ENCODE results near the gene DOCK3. TPM values are rescaled to one million over a fixed set of nuclear protein-coding genes. Genes with fewer than 3 reads are reported as not detected.
"Not testable (repeated sequence)": the region's sequence is repeated elsewhere in the genome, so short reads cannot be mapped to it uniquely, and the experiment has no call there.

The DOCK3 gene
- total and polyA plus RNA-seq, 4 donors = 0.01 to 0.08 (median 0.06) TPM; not detected in 1

DNA sequence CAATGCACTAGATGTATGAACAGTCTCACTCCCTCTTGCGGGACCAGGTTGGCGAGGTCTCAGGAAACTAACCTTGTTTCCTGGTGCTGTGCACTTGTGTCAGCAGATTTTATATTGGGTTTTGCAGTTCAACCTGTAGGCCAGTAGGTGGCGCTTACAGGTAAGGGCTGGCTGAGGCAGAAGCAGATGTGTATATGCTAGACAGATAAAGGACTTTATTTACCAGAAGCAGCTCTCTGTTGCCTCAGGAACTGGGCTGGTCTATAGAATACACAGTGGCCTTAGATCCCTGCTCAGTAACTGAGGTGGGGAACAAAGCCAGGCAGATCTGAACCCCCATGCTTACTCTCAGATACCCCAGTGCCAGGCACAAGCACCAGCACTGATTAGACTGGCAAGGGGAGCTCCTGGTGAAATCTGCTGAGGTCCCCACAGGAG is 296.8 kb downstream of the DOCK3 start:
- no peaks in the 10 kb centered on the region for H3K27me3 ChIP-seq (ENCODE audit: control insufficient read depth in 4 of 4, insufficient read depth in 4 of 4, low read length in 3 of 4)

DNA sequence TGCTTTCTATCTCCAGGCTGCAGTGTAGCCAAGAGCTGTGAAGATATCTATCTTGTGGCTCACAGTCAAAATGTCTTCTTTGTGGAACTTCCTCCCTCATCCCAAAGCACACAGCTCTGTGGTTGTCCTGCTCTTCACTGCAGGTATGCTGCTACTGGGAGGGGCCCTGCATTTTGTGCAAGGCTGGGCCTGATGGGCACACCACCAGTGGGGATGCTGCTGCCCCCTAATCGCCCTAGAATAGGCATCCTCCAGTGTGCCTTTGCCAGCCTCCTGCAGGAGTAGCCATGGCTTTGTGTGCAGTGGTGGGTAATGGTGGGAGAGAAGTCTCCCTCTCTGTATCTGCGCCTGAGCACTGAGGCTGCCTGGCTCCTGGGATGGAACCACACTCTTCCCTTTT is 297.3 kb downstream of the DOCK3 start:
- WGBS = 94% methylated on average over 2 of the region's 2 CpGs

More for the DNA sequence above, 296.8 kb downstream of the DOCK3 start:
- Histone ChIP-seq H3K4me3 (ENCODE audit: low read depth in 1 of 3, low read length in 3 of 3) (no peak overlapping the region), H3K4me1 (ENCODE audit: control insufficient read depth in 4 of 4, insufficient read depth in 4 of 4, low read length in 3 of 4) (peaks cover 0 to 5% (median 2%) of the 10 kb centered on the region in 4 donors), H3K36me3 (ENCODE audit: control insufficient read depth in 4 of 4, insufficient read depth in 3 of 4, low read depth in 1 of 4, low read length in 3 of 4) (no peaks in the 10 kb centered on the region), H3K9me3 (ENCODE audit: control insufficient read depth in 4 of 4, low read length in 3 of 4) (no peaks in the 10 kb centered on the region), H3K9ac (ENCODE audit: low read depth in 1 of 2, low read length in 2 of 2) (no peak overlapping the region), H3K27ac (ENCODE audit: low read depth in 1 of 2, low read length in 2 of 2) (no peak overlapping the region)
- no peak for DNase-seq (ENCODE audit: low spot score)
- TF ChIP-seq GABPA (IDR thresholded peaks at IDR 0.05 in 1 of 2, conservative IDR thresholded peaks at IDR 0.05 in 1 of 2) = no peak
- no peak for TF ChIP-seq JUND (IDR thresholded peaks at IDR 0.05)
- no peak for TF ChIP-seq SP1 (IDR thresholded peaks at IDR 0.05)
- peak; percentile 99 for TF ChIP-seq RAD21 (IDR thresholded peaks at IDR 0.05)
- no peak for TF ChIP-seq RXRA (IDR thresholded peaks at IDR 0.05)
- TF ChIP-seq FOXA2 (IDR thresholded peaks at IDR 0.05) = no peak
- no peak for TF ChIP-seq NR2F2 (IDR thresholded peaks at IDR 0.05)
- TF ChIP-seq, protein P1, sequence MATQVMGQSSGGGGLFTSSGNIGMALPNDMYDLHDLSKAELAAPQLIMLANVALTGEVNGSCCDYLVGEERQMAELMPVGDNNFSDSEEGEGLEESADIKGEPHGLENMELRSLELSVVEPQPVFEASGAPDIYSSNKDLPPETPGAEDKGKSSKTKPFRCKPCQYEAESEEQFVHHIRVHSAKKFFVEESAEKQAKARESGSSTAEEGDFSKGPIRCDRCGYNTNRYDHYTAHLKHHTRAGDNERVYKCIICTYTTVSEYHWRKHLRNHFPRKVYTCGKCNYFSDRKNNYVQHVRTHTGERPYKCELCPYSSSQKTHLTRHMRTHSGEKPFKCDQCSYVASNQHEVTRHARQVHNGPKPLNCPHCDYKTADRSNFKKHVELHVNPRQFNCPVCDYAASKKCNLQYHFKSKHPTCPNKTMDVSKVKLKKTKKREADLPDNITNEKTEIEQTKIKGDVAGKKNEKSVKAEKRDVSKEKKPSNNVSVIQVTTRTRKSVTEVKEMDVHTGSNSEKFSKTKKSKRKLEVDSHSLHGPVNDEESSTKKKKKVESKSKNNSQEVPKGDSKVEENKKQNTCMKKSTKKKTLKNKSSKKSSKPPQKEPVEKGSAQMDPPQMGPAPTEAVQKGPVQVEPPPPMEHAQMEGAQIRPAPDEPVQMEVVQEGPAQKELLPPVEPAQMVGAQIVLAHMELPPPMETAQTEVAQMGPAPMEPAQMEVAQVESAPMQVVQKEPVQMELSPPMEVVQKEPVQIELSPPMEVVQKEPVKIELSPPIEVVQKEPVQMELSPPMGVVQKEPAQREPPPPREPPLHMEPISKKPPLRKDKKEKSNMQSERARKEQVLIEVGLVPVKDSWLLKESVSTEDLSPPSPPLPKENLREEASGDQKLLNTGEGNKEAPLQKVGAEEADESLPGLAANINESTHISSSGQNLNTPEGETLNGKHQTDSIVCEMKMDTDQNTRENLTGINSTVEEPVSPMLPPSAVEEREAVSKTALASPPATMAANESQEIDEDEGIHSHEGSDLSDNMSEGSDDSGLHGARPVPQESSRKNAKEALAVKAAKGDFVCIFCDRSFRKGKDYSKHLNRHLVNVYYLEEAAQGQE (IDR thresholded peaks at IDR 0.05) = no peak
- TF ChIP-seq, protein P2, sequence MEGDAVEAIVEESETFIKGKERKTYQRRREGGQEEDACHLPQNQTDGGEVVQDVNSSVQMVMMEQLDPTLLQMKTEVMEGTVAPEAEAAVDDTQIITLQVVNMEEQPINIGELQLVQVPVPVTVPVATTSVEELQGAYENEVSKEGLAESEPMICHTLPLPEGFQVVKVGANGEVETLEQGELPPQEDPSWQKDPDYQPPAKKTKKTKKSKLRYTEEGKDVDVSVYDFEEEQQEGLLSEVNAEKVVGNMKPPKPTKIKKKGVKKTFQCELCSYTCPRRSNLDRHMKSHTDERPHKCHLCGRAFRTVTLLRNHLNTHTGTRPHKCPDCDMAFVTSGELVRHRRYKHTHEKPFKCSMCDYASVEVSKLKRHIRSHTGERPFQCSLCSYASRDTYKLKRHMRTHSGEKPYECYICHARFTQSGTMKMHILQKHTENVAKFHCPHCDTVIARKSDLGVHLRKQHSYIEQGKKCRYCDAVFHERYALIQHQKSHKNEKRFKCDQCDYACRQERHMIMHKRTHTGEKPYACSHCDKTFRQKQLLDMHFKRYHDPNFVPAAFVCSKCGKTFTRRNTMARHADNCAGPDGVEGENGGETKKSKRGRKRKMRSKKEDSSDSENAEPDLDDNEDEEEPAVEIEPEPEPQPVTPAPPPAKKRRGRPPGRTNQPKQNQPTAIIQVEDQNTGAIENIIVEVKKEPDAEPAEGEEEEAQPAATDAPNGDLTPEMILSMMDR (IDR thresholded peaks at IDR 0.05; ENCODE audit: low read depth, low read length, missing input control) = peak; percentile 90
- no peak for TF ChIP-seq HNF4A (conservative IDR thresholded peaks at IDR 0.05)
- TF ChIP-seq YY1 (IDR thresholded peaks at IDR 0.05) = no peak
- no peak for TF ChIP-seq EGR1 (IDR thresholded peaks at IDR 0.05; ENCODE audit: low read depth in 2 of 2)
- WGBS = 4% methylated on average over 3 of the region's 3 CpGs

DNA sequence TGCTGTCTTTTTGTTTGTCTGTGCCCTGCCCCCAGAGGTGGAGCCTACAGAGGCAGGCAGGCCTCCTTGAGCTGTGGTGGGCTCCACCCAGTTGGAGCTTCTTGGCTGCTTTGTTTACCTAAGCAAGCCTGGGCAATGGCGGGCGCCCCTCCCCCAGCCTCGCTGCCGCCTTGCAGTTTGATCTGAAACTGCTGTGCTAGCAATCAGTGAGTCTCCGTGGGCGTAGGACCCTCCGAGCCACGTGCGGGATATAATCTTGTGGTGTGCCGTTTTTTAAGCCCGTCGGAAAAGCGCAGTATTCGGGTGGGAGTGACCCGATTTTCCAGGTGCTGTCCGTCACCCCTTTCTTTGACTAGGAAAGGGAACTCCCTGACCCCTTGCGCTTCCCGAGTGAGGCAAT is 303.9 kb downstream of the DOCK3 start:
- not testable (repeated sequence) for H3K9me3 ChIP-seq (ENCODE audit: control insufficient read depth in 4 of 4, low read length in 3 of 4); DNase-seq (ENCODE audit: low spot score); H3K9ac ChIP-seq (ENCODE audit: low read depth in 1 of 2, low read length in 2 of 2); H3K27ac ChIP-seq (ENCODE audit: low read depth in 1 of 2, low read length in 2 of 2); H3K27me3 ChIP-seq (ENCODE audit: control insufficient read depth in 4 of 4, insufficient read depth in 4 of 4, low read length in 3 of 4); H3K4me1 ChIP-seq (ENCODE audit: control insufficient read depth in 4 of 4, insufficient read depth in 4 of 4, low read length in 3 of 4); H3K36me3 ChIP-seq (ENCODE audit: control insufficient read depth in 4 of 4, insufficient read depth in 3 of 4, low read depth in 1 of 4, low read length in 3 of 4); H3K4me3 ChIP-seq (ENCODE audit: low read depth in 1 of 3, low read length in 3 of 3)
- 84% methylated on average over 18 of the region's 18 CpGs for WGBS

More for the DNA sequence above, 297.3 kb downstream of the DOCK3 start:
- H3K4me1 ChIP-seq (ENCODE audit: control insufficient read depth in 4 of 4, insufficient read depth in 4 of 4, low read length in 3 of 4) = peaks cover 0 to 5% (median 2%) of the 10 kb centered on the region in 4 donors
- H3K27me3 ChIP-seq (ENCODE audit: control insufficient read depth in 4 of 4, insufficient read depth in 4 of 4, low read length in 3 of 4) = no peaks in the 10 kb centered on the region
- TF ChIP-seq YY1 (IDR thresholded peaks at IDR 0.05) = no peak
- H3K36me3 ChIP-seq (ENCODE audit: control insufficient read depth in 4 of 4, insufficient read depth in 3 of 4, low read depth in 1 of 4, low read length in 3 of 4) = no peaks in the 10 kb centered on the region
- no peaks in the 10 kb centered on the region for H3K9me3 ChIP-seq (ENCODE audit: control insufficient read depth in 4 of 4, low read length in 3 of 4)
- H3K9ac ChIP-seq (ENCODE audit: low read depth in 1 of 2, low read length in 2 of 2) = no peak overlapping the region
- no peak for DNase-seq (ENCODE audit: low spot score)
- H3K27ac ChIP-seq (ENCODE audit: low read depth in 1 of 2, low read length in 2 of 2) = no peak overlapping the region
- H3K4me3 ChIP-seq (ENCODE audit: low read depth in 1 of 3, low read length in 3 of 3) = no peak overlapping the region

Data from liver (tissue), 9 donors.